ENCODE data around the gene UNC13C. TPM values are rescaled to one million over a fixed set of nuclear protein-coding genes. Genes with fewer than 3 reads are reported as not detected.

The UNC13C gene
- total and polyA plus RNA-seq, 10 of the 15 experiments (the other 5 are each of a cell fraction or from before 2014, with no cell fraction given), result 9.9 to 81.3 (median 25.0) TPM

DNA sequence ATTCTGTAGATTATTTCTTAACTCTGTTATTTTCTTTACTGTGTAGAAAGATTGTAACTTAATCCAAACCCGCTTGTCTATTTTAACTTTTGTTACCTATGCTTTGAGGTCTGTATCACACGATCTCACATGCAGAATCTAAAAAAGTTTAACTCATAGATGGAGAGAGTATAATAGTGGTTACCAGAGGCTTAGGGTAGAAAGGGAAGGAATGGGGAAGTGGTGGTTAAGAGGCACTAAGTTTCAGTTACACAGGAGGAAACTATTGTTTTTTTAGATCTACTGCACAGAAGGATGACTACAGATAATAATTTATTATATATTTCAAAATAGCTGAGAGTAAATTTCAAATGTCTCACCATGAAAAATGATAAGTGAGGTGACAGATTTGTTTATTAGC is 703.3 kb downstream of the UNC13C start (continued):
- TF ChIP-seq IKZF1 (conservative IDR thresholded peaks at IDR 0.05), result peak; percentile 50; the same call in 1 of the 2 replicates
- TF ChIP-seq, protein P1, sequence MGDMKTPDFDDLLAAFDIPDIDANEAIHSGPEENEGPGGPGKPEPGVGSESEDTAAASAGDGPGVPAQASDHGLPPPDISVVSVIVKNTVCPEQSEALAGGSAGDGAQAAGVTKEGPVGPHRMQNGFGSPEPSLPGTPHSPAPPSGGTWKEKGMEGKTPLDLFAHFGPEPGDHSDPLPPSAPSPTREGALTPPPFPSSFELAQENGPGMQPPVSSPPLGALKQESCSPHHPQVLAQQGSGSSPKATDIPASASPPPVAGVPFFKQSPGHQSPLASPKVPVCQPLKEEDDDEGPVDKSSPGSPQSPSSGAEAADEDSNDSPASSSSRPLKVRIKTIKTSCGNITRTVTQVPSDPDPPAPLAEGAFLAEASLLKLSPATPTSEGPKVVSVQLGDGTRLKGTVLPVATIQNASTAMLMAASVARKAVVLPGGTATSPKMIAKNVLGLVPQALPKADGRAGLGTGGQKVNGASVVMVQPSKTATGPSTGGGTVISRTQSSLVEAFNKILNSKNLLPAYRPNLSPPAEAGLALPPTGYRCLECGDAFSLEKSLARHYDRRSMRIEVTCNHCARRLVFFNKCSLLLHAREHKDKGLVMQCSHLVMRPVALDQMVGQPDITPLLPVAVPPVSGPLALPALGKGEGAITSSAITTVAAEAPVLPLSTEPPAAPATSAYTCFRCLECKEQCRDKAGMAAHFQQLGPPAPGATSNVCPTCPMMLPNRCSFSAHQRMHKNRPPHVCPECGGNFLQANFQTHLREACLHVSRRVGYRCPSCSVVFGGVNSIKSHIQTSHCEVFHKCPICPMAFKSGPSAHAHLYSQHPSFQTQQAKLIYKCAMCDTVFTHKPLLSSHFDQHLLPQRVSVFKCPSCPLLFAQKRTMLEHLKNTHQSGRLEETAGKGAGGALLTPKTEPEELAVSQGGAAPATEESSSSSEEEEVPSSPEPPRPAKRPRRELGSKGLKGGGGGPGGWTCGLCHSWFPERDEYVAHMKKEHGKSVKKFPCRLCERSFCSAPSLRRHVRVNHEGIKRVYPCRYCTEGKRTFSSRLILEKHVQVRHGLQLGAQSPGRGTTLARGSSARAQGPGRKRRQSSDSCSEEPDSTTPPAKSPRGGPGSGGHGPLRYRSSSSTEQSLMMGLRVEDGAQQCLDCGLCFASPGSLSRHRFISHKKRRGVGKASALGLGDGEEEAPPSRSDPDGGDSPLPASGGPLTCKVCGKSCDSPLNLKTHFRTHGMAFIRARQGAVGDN (IDR thresholded peaks at IDR 0.05), result no peak
- TF ChIP-seq BHLHE40 (IDR thresholded peaks at IDR 0.05; ENCODE audit: borderline replicate concordance in 1 of 2, low read depth in 2 of 2, low read length in 1 of 2), result peak; percentile 41 to 58; a peak in 2 of 4 replicates
- TF ChIP-seq MYB (IDR thresholded peaks at IDR 0.05; ENCODE audit: borderline replicate concordance, low read depth, low read length), result no peak
- TF ChIP-seq ZNF24 (IDR thresholded peaks at IDR 0.05), result no peak
- TF ChIP-seq, protein P2, sequence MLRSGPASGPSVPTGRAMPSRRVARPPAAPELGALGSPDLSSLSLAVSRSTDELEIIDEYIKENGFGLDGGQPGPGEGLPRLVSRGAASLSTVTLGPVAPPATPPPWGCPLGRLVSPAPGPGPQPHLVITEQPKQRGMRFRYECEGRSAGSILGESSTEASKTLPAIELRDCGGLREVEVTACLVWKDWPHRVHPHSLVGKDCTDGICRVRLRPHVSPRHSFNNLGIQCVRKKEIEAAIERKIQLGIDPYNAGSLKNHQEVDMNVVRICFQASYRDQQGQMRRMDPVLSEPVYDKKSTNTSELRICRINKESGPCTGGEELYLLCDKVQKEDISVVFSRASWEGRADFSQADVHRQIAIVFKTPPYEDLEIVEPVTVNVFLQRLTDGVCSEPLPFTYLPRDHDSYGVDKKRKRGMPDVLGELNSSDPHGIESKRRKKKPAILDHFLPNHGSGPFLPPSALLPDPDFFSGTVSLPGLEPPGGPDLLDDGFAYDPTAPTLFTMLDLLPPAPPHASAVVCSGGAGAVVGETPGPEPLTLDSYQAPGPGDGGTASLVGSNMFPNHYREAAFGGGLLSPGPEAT (IDR thresholded peaks at IDR 0.05; ENCODE audit: low read depth), result 0 out of 2 replicates have a peak, but pooled peaks have one; percentile 43
- TF ChIP-seq, protein P3, sequence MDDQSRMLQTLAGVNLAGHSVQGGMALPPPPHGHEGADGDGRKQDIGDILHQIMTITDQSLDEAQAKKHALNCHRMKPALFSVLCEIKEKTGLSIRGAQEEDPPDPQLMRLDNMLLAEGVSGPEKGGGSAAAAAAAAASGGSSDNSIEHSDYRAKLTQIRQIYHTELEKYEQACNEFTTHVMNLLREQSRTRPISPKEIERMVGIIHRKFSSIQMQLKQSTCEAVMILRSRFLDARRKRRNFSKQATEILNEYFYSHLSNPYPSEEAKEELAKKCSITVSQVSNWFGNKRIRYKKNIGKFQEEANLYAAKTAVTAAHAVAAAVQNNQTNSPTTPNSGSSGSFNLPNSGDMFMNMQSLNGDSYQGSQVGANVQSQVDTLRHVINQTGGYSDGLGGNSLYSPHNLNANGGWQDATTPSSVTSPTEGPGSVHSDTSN (IDR thresholded peaks at IDR 0.05; ENCODE audit: insufficient replicate concordance, low read depth, low read length), result no peak
- TF ChIP-seq, protein P4, sequence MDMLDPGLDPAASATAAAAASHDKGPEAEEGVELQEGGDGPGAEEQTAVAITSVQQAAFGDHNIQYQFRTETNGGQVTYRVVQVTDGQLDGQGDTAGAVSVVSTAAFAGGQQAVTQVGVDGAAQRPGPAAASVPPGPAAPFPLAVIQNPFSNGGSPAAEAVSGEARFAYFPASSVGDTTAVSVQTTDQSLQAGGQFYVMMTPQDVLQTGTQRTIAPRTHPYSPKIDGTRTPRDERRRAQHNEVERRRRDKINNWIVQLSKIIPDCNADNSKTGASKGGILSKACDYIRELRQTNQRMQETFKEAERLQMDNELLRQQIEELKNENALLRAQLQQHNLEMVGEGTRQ (IDR thresholded peaks at IDR 0.05; ENCODE audit: borderline replicate concordance, low read depth, low read length), result no peak

Other genes starting within 250 kb of the UNC13C start
- not detected in 2 replicates for gene WDR72, start 218.8 kb upstream of the UNC13C start, total RNA-seq (2014; rRNA removed)
- gene WDR72, start 218.8 kb upstream of the UNC13C start, total RNA-seq (2014; rRNA removed; fragmentation: Illumina TruSeq; extraction: Trizol), result not detected in 2 replicates
- 0.03 TPM in 1 of 2 replicates, not detected in the other for gene WDR72, start 218.8 kb upstream of the UNC13C start, total RNA-seq (2021)
- gene WDR72, start 218.8 kb upstream of the UNC13C start, polyA plus RNA-seq (2011; rRNA removed), result not detected in 2 replicates
- gene WDR72, start 218.8 kb upstream of the UNC13C start, polyA plus RNA-seq (2014; fragmentation: Illumina TruSeq; extraction: Trizol), result not detected in 2 replicates
- not detected for gene WDR72, start 218.8 kb upstream of the UNC13C start, polyA plus RNA-seq (2014; fragmentation: Nextera tagmentation; extraction: Ambion mirVana)
- not detected in 2 replicates for gene WDR72, start 218.8 kb upstream of the UNC13C start, polyA plus RNA-seq (2014; rRNA removed)
- gene WDR72, start 218.8 kb upstream of the UNC13C start, polyA plus RNA-seq (2016; fragmentation: Nextera tagmentation; extraction: Ambion mirVana), result not detected

Data from GM12878 (cell line).